ENCODE data around the gene NOBOX.

NOBOX gene

GRCh38 chr7:144401490-144401889 lies 2.0 kb downstream of the NOBOX start:
- Mint-ChIP-seq H3K27me3 (ENCODE audit: low read depth, poor library complexity) (peaks cover 23% of the 10 kb centered on the region), H3K4me3 (no peak overlapping the region), H3K36me3 (ENCODE audit: low read depth) (no peaks in the 10 kb centered on the region), H3K9me3 (no peaks in the 10 kb centered on the region), H3K27ac (no peak overlapping the region), H3K4me1 (peaks cover 19% of the 10 kb centered on the region)
- no peak for DNase-seq
- TF ChIP-seq CTCF (IDR thresholded peaks at IDR 0.05) = no peak

GRCh38 chr7:144399946-144400345 lies 3.5 kb downstream of the NOBOX start:
- no peak for TF ChIP-seq CTCF (IDR thresholded peaks at IDR 0.05)
- no peak for DNase-seq
- peaks cover 6% of the 10 kb centered on the region for H3K4me1 Mint-ChIP-seq
- H3K9me3 Mint-ChIP-seq = no peaks in the 10 kb centered on the region
- H3K27ac Mint-ChIP-seq = no peak overlapping the region
- H3K36me3 Mint-ChIP-seq (ENCODE audit: low read depth) = no peaks in the 10 kb centered on the region
- H3K4me3 Mint-ChIP-seq = no peak overlapping the region
- peaks cover 28% of the 10 kb centered on the region for H3K27me3 Mint-ChIP-seq (ENCODE audit: low read depth, poor library complexity)

GRCh38 chr7:144398911-144399310 lies 4.6 kb downstream of the NOBOX start:
- H3K27ac Mint-ChIP-seq = no peak overlapping the region
- TF ChIP-seq CTCF (IDR thresholded peaks at IDR 0.05) = no peak
- no peaks in the 10 kb centered on the region for H3K9me3 Mint-ChIP-seq
- H3K4me3 Mint-ChIP-seq = no peak overlapping the region
- H3K27me3 Mint-ChIP-seq (ENCODE audit: low read depth, poor library complexity) = peaks cover 27% of the 10 kb centered on the region
- no peaks in the 10 kb centered on the region for H3K4me1 Mint-ChIP-seq
- H3K36me3 Mint-ChIP-seq (ENCODE audit: low read depth) = no peaks in the 10 kb centered on the region
- no peak for DNase-seq

- Mint-ChIP-seq H3K9me3 (no peaks in the 10 kb centered on the region), H3K36me3 (ENCODE audit: low read depth) (no peaks in the 10 kb centered on the region), H3K4me3 (no peak overlapping the region), H3K27me3 (ENCODE audit: low read depth, poor library complexity) (peaks cover 27% of the 10 kb centered on the region), H3K27ac (no peak overlapping the region), H3K4me1 (no peaks in the 10 kb centered on the region)
- no peak for DNase-seq
- no peak for TF ChIP-seq CTCF (IDR thresholded peaks at IDR 0.05)
These were observed 5.2 kb downstream of the NOBOX start for GRCh38 chr7:144398291-144398690.

- no peak for DNase-seq
- no peak for TF ChIP-seq CTCF (IDR thresholded peaks at IDR 0.05)
- Mint-ChIP-seq H3K9me3 (no peaks in the 10 kb centered on the region), H3K36me3 (ENCODE audit: low read depth) (no peaks in the 10 kb centered on the region), H3K4me3 (no peak overlapping the region), H3K27me3 (ENCODE audit: low read depth, poor library complexity) (peaks cover 27% of the 10 kb centered on the region), H3K27ac (no peak overlapping the region), H3K4me1 (peaks cover 3% of the 10 kb centered on the region)
These were observed 6.4 kb downstream of the NOBOX start for GRCh38 chr7:144397086-144397485.

- Mint-ChIP-seq H3K27ac (no peak overlapping the region), H3K36me3 (ENCODE audit: low read depth) (no peaks in the 10 kb centered on the region), H3K4me1 (peaks cover 39% of the 10 kb centered on the region), H3K9me3 (peaks cover 3% of the 10 kb centered on the region), H3K4me3 (no peak overlapping the region), H3K27me3 (ENCODE audit: low read depth, poor library complexity) (peaks cover 15% of the 10 kb centered on the region)
- peak; percentile 63 for TF ChIP-seq CTCF (IDR thresholded peaks at IDR 0.05)
- DNase-seq = peak; percentile 15
These were observed 11.7 kb downstream of the NOBOX start for GRCh38 chr7:144391823-144392255.
